HCT116 (cell line): ENCODE data around the gene KRTAP12-1.

Source experiments
- ATF3 ChIP-seq: IDR thresholded peaks from 2 replicates; pipeline ENCODE4 v1.6.1; 2012
- CBX3 ChIP-seq: IDR thresholded peaks from 2 replicates; pipeline ENCODE4 v1.6.1; 2012; ENCODE audit warnings: low read depth
- CEBPB ChIP-seq: IDR thresholded peaks from 2 replicates; pipeline ENCODE4 v1.6.1; 2012; ENCODE audit warnings: low read depth
- CTCF ChIP-seq, 3 experiments: fragments of 200-600 bp in 1 of 3; sonication (generic) in 1 of 3; IDR thresholded peaks in 2 of 3; conservative IDR thresholded peaks in 1 of 3; 2 replicates each; pipeline ENCODE4 v1.5.1; 2012 to 2017; ENCODE audit warnings: low read depth in 2 of 3, low read length in 2 of 3, antibody characterized with exemption in 1 of 3, borderline replicate concordance in 1 of 3, control low read depth in 1 of 3, mild to moderate bottlenecking in 1 of 3, mixed read lengths in 1 of 3, mixed run types in 1 of 3, moderate library complexity in 1 of 3; ENCODE audit not compliant: insufficient read depth in 1 of 3
- EGR1 ChIP-seq: IDR thresholded peaks from 2 replicates; pipeline ENCODE4 v1.6.1; 2012; ENCODE audit warnings: low read depth
- EZH2 ChIP-seq: fragments of 200-600 bp; sonication (generic); IDR thresholded peaks from 2 replicates; pipeline ENCODE4 v1.6.1; 2017; ENCODE audit warnings: antibody characterized with exemption, mixed run types
- MAX ChIP-seq: IDR thresholded peaks from 2 replicates; pipeline ENCODE4 v1.6.1; 2012
- POLR2A ChIP-seq: IDR thresholded peaks from 2 replicates; pipeline ENCODE4 v1.7.0; 2011; ENCODE audit warnings: borderline replicate concordance; ENCODE audit not compliant: insufficient read depth, insufficient read length; ENCODE audit errors: extremely low read depth
- RAD21 ChIP-seq: IDR thresholded peaks from 2 replicates; pipeline ENCODE4 v1.6.1; 2012; ENCODE audit warnings: low read depth, mild to moderate bottlenecking
- REST ChIP-seq: IDR thresholded peaks from 2 replicates; pipeline ENCODE4 v1.6.1; 2012; ENCODE audit warnings: low read depth
- SIN3A ChIP-seq: IDR thresholded peaks from 2 replicates; pipeline ENCODE4 v1.6.1; 2012; ENCODE audit warnings: low read depth
- SP1 ChIP-seq: IDR thresholded peaks from 2 replicates; pipeline ENCODE4 v1.6.1; 2012; ENCODE audit warnings: low read depth
- TCF7L2 ChIP-seq: IDR thresholded peaks from 2 replicates; pipeline ENCODE4 v1.7.0; 2011; ENCODE audit warnings: borderline replicate concordance, inconsistent platforms; ENCODE audit not compliant: insufficient read depth, insufficient read length; ENCODE audit errors: extremely low read depth
- YY1 ChIP-seq: IDR thresholded peaks from 2 replicates; pipeline ENCODE4 v1.6.1; 2011; ENCODE audit warnings: low read length, low read depth, moderate library complexity, mild to moderate bottlenecking; ENCODE audit not compliant: insufficient replicate concordance; ENCODE audit errors: extremely low read depth

- no peak for TF ChIP-seq CEBPB
- no peak for TF ChIP-seq TCF7L2
- no peak for TF ChIP-seq POLR2A
- TF ChIP-seq REST = no peak
- no peak for TF ChIP-seq YY1
- TF ChIP-seq EZH2 = no peak
- TF ChIP-seq RAD21 = no peak
- TF ChIP-seq CTCF (IDR thresholded peaks at IDR 0.05 in 2 of 3, conservative IDR thresholded peaks at IDR 0.05 in 1 of 3; ENCODE audit: borderline replicate concordance in 1 of 3, insufficient read depth in 1 of 3, low read depth in 2 of 3, low read length in 2 of 3) = no peak
- TF ChIP-seq ATF3 = no peak
- no peak for TF ChIP-seq MAX
- no peak for TF ChIP-seq EGR1
- TF ChIP-seq SIN3A = no peak
- TF ChIP-seq SP1 = no peak
- no peak for TF ChIP-seq CBX3
Observed at GRCh38 chr21:44647222-44647552, 34.8 kb downstream of the KRTAP12-1 start.
